Liver (tissue), 3 donors: ENCODE measurements around the gene BCAP31.

Source experiments
- ATF3 ChIP-seq: IDR thresholded peaks from 2 replicates; pipeline ENCODE4 v1.6.1; 2016; ENCODE audit warnings: antibody characterized with exemption
- FOXA1 ChIP-seq: IDR thresholded peaks from 2 replicates; pipeline ENCODE4 v1.6.1; 2016; ENCODE audit warnings: antibody characterized with exemption
- JUND ChIP-seq, 2 donors: IDR thresholded peaks; 2 replicates each; pipeline ENCODE4 v1.6.1; 2016; ENCODE audit warnings: antibody characterized with exemption in 2 of 2
- MAX ChIP-seq: IDR thresholded peaks from 2 replicates; pipeline ENCODE4 v1.6.1; 2016; ENCODE audit warnings: antibody characterized with exemption
- NR2F2 ChIP-seq: IDR thresholded peaks from 2 replicates; pipeline ENCODE4 v1.6.1; 2016; ENCODE audit warnings: antibody characterized with exemption
- RAD21 ChIP-seq, 2 donors: IDR thresholded peaks; 2 replicates each; pipeline ENCODE4 v1.6.1; 2016; ENCODE audit warnings: antibody characterized with exemption in 2 of 2, mild to moderate bottlenecking in 2 of 2
- RXRA ChIP-seq, 2 donors: IDR thresholded peaks; 2 replicates each; pipeline ENCODE4 v1.6.1; 2017 to 2018; ENCODE audit warnings: antibody characterized with exemption in 2 of 2, mild to moderate bottlenecking in 1 of 2
- SP1 ChIP-seq: IDR thresholded peaks from 2 replicates; pipeline ENCODE4 v1.6.1; 2018; ENCODE audit warnings: antibody characterized with exemption, mild to moderate bottlenecking
- TAF1 ChIP-seq: conservative IDR thresholded peaks from 2 replicates; pipeline ENCODE4 v1.6.1; 2016; ENCODE audit warnings: antibody characterized with exemption, mild to moderate bottlenecking
- YY1 ChIP-seq: IDR thresholded peaks from 2 replicates; pipeline ENCODE4 v1.6.1; 2016; ENCODE audit warnings: antibody characterized with exemption, mild to moderate bottlenecking
- TF ChIP-seq, protein P1 (sequence below): fragments of 150-350 bp; IDR thresholded peaks from 2 replicates; pipeline ENCODE4 v1.5.1; 2017; ENCODE audit warnings: improper control_type of control experiment, low read depth, low read length; ENCODE audit not compliant: missing input control
- TF ChIP-seq, protein P2 (sequence below): IDR thresholded peaks from 2 replicates; pipeline ENCODE4 v1.6.1; 2016; ENCODE audit warnings: antibody characterized with exemption, mild to moderate bottlenecking
- TF ChIP-seq, protein P3 (sequence below): IDR thresholded peaks from 2 replicates; pipeline ENCODE4 v1.6.1; 2016; ENCODE audit warnings: antibody characterized with exemption
- donor health status: healthy.
- donor health status: healthy.

DNA sequence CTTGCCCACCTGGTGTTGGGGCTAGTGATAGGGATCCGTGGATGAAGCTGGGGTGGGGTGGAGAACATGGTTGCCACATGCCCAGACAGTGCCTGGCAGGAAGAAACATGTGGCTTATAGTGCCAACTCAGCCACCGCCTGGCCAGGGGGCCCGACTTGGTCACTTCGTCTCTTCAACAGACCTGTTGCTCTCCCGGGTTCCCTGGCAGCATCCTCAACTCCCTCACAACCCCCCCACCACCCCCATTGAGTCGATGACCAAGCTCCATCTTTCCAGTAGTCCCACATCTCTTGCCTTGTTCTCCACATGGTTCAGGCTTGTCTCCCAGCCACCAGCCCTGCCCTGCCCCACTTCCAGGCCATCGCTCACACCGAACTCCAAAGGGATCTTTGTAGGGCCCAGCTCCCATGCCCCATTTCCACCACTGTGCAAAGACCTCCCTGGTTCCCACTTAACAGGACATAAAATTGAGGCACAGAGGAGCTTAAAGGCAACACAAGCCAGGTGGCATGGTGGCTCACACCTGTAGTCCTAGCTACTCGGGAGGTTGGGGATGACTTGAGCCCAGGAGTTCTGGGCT lies 58.4 kb downstream of the BCAP31 start:
- TF ChIP-seq JUND (IDR thresholded peaks at IDR 0.05) (no peak), ATF3 (no peak), MAX (no peak), SP1 (no peak), NR2F2 (no peak), RAD21 (IDR thresholded peaks at IDR 0.05) (no peak), FOXA1 (no peak), YY1 (no peak), TAF1 (no peak), RXRA (IDR thresholded peaks at IDR 0.05) (no peak)
- TF ChIP-seq, protein P1, sequence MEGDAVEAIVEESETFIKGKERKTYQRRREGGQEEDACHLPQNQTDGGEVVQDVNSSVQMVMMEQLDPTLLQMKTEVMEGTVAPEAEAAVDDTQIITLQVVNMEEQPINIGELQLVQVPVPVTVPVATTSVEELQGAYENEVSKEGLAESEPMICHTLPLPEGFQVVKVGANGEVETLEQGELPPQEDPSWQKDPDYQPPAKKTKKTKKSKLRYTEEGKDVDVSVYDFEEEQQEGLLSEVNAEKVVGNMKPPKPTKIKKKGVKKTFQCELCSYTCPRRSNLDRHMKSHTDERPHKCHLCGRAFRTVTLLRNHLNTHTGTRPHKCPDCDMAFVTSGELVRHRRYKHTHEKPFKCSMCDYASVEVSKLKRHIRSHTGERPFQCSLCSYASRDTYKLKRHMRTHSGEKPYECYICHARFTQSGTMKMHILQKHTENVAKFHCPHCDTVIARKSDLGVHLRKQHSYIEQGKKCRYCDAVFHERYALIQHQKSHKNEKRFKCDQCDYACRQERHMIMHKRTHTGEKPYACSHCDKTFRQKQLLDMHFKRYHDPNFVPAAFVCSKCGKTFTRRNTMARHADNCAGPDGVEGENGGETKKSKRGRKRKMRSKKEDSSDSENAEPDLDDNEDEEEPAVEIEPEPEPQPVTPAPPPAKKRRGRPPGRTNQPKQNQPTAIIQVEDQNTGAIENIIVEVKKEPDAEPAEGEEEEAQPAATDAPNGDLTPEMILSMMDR: no peak
- TF ChIP-seq, protein P2, sequence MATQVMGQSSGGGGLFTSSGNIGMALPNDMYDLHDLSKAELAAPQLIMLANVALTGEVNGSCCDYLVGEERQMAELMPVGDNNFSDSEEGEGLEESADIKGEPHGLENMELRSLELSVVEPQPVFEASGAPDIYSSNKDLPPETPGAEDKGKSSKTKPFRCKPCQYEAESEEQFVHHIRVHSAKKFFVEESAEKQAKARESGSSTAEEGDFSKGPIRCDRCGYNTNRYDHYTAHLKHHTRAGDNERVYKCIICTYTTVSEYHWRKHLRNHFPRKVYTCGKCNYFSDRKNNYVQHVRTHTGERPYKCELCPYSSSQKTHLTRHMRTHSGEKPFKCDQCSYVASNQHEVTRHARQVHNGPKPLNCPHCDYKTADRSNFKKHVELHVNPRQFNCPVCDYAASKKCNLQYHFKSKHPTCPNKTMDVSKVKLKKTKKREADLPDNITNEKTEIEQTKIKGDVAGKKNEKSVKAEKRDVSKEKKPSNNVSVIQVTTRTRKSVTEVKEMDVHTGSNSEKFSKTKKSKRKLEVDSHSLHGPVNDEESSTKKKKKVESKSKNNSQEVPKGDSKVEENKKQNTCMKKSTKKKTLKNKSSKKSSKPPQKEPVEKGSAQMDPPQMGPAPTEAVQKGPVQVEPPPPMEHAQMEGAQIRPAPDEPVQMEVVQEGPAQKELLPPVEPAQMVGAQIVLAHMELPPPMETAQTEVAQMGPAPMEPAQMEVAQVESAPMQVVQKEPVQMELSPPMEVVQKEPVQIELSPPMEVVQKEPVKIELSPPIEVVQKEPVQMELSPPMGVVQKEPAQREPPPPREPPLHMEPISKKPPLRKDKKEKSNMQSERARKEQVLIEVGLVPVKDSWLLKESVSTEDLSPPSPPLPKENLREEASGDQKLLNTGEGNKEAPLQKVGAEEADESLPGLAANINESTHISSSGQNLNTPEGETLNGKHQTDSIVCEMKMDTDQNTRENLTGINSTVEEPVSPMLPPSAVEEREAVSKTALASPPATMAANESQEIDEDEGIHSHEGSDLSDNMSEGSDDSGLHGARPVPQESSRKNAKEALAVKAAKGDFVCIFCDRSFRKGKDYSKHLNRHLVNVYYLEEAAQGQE: no peak
- TF ChIP-seq, protein P3, sequence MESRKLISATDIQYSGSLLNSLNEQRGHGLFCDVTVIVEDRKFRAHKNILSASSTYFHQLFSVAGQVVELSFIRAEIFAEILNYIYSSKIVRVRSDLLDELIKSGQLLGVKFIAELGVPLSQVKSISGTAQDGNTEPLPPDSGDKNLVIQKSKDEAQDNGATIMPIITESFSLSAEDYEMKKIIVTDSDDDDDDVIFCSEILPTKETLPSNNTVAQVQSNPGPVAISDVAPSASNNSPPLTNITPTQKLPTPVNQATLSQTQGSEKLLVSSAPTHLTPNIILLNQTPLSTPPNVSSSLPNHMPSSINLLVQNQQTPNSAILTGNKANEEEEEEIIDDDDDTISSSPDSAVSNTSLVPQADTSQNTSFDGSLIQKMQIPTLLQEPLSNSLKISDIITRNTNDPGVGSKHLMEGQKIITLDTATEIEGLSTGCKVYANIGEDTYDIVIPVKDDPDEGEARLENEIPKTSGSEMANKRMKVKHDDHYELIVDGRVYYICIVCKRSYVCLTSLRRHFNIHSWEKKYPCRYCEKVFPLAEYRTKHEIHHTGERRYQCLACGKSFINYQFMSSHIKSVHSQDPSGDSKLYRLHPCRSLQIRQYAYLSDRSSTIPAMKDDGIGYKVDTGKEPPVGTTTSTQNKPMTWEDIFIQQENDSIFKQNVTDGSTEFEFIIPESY: no peak
